H9 (cell line): ENCODE measurements around the gene AJUBA. TPM values are rescaled to one million over a fixed set of nuclear protein-coding genes. Genes with fewer than 3 reads are reported as not detected.

Source experiments
- DNase-seq: peaks from one replicate; pipeline ENCODE4 v3.0.0-alpha.2; 2017
- H2AFZ ChIP-seq: one replicate; pipeline ENCODE4 v1.6.1; 2013; ENCODE audit warnings: mild to moderate bottlenecking, low read length, control low read depth, moderate library complexity
- H2AK5ac ChIP-seq: 2 replicates; pipeline ENCODE4 v1.6.1; 2013; ENCODE audit warnings: low read length, control low read depth, mixed read lengths; ENCODE audit not compliant: insufficient read length
- H2BK120ac ChIP-seq: one replicate; pipeline ENCODE4 v1.6.1; 2013; ENCODE audit warnings: low read depth, mild to moderate bottlenecking, low read length, control low read depth, inconsistent platforms; ENCODE audit not compliant: poor library complexity, severe bottlenecking
- H2BK12ac ChIP-seq: 2 replicates; pipeline ENCODE4 v1.6.1; 2013; ENCODE audit warnings: low read length, control low read depth, mixed read lengths, low read depth; ENCODE audit not compliant: insufficient read length
- H2BK15ac ChIP-seq: 2 replicates; pipeline ENCODE4 v1.6.1; 2013; ENCODE audit warnings: low read depth, low read length, control low read depth
- H2BK20ac ChIP-seq: one replicate; pipeline ENCODE4 v1.6.1; 2013; ENCODE audit warnings: low read depth, mild to moderate bottlenecking, low read length, control low read depth, inconsistent platforms; ENCODE audit not compliant: poor library complexity, severe bottlenecking
- H2BK5ac ChIP-seq: 2 replicates; pipeline ENCODE4 v1.6.1; 2013; ENCODE audit warnings: low read length, control low read depth, mixed read lengths; ENCODE audit not compliant: insufficient read length
- H3K14ac ChIP-seq: 2 replicates; pipeline ENCODE4 v1.6.1; 2013; ENCODE audit warnings: low read length, control low read depth; ENCODE audit not compliant: insufficient read depth
- H3K18ac ChIP-seq: 2 replicates; pipeline ENCODE4 v1.6.1; 2013; ENCODE audit warnings: low read depth, mild to moderate bottlenecking, mixed read lengths, low read length, control low read depth; ENCODE audit not compliant: insufficient read length
- H3K23ac ChIP-seq: 2 replicates; pipeline ENCODE4 v1.6.1; 2013; ENCODE audit warnings: low read length, control low read depth, mixed read lengths, low read depth; ENCODE audit not compliant: insufficient read length
- H3K23me2 ChIP-seq: 2 replicates; pipeline ENCODE4 v1.6.1; 2013; ENCODE audit warnings: low read depth, mild to moderate bottlenecking, mixed read lengths, low read length, control low read depth; ENCODE audit not compliant: insufficient read length, poor library complexity, severe bottlenecking
- H3K27ac ChIP-seq: 2 replicates; pipeline ENCODE4 v1.5.1; 2013; ENCODE audit warnings: low read length, control low read depth, mixed read lengths, low read depth; ENCODE audit not compliant: insufficient read length
- H3K27me3 ChIP-seq: 2 replicates; pipeline ENCODE4 v1.6.1; 2013; ENCODE audit warnings: low read length, control low read depth, inconsistent platforms; ENCODE audit not compliant: insufficient read depth
- H3K4ac ChIP-seq: 2 replicates; pipeline ENCODE4 v1.6.1; 2013; ENCODE audit warnings: low read depth, mild to moderate bottlenecking, control low read depth, inconsistent platforms, low read length, moderate library complexity
- H3K4me1 ChIP-seq: 2 replicates; pipeline ENCODE4 v1.6.1; 2013; ENCODE audit warnings: low read length, control low read depth, inconsistent platforms; ENCODE audit not compliant: insufficient read depth
- H3K4me2 ChIP-seq: 2 replicates; pipeline ENCODE4 v1.6.1; 2013; ENCODE audit warnings: low read length, control low read depth, mixed read lengths; ENCODE audit not compliant: insufficient read length, insufficient read depth
- H3K56ac ChIP-seq: 2 replicates; pipeline ENCODE4 v1.6.1; 2013; ENCODE audit warnings: low read depth, mild to moderate bottlenecking, mixed read lengths, low read length, control low read depth; ENCODE audit not compliant: insufficient read length
- H3K79me1 ChIP-seq: 2 replicates; pipeline ENCODE4 v1.6.1; 2013; ENCODE audit warnings: low read depth, mild to moderate bottlenecking, moderate library complexity, low read length, control low read depth, inconsistent platforms; ENCODE audit not compliant: insufficient read depth, poor library complexity, severe bottlenecking
- H3K79me2 ChIP-seq: 2 replicates; pipeline ENCODE4 v1.6.1; 2013; ENCODE audit warnings: low read length, control low read depth, inconsistent platforms; ENCODE audit not compliant: insufficient read depth
- H3K9ac ChIP-seq: 2 replicates; pipeline ENCODE4 v1.6.1; 2013; ENCODE audit warnings: low read length, control low read depth, mixed read lengths; ENCODE audit not compliant: insufficient read length; ENCODE audit errors: extremely low read depth
- H3K9me3 ChIP-seq: one replicate; pipeline ENCODE4 v1.6.1; 2013; ENCODE audit warnings: low read depth, low read length, inconsistent platforms; ENCODE audit not compliant: control insufficient read depth
- H3T11ph ChIP-seq: one replicate; pipeline ENCODE4 v1.6.1; 2013; ENCODE audit warnings: mild to moderate bottlenecking, low read length, control low read depth, inconsistent platforms
- H4K20me1 ChIP-seq: one replicate; pipeline ENCODE4 v1.6.1; 2013; ENCODE audit not compliant: control insufficient read depth, insufficient read length, insufficient read depth
- H4K5ac ChIP-seq: 2 replicates; pipeline ENCODE4 v1.6.1; 2013; ENCODE audit warnings: low read depth, mild to moderate bottlenecking, mixed read lengths, low read length, control low read depth; ENCODE audit not compliant: insufficient read length
- H4K8ac ChIP-seq: replicated peaks from 2 replicates; pipeline ENCODE4 v1.6.1; 2013; ENCODE audit warnings: low read length, control low read depth, mixed read lengths, low read depth; ENCODE audit not compliant: insufficient read length
- H4K91ac ChIP-seq: 2 replicates; pipeline ENCODE4 v1.6.1; 2013; ENCODE audit warnings: low read depth, mild to moderate bottlenecking, moderate library complexity, mixed read lengths, low read length, control low read depth; ENCODE audit not compliant: insufficient read length
- H3K27ac Mint-ChIP-seq, 3 experiments: 2 replicates in 2 of 3; 3 replicates in 1 of 3; pipeline ENCODE4 v1.8.0; 2020 to 2021; ENCODE audit warnings: mixed read lengths in 3 of 3, mild to moderate bottlenecking in 1 of 3, moderate library complexity in 1 of 3
- H3K27me3 Mint-ChIP-seq: 2 replicates; pipeline ENCODE4 v1.8.0; 2021; ENCODE audit warnings: low read depth, mild to moderate bottlenecking, moderate library complexity, mixed read lengths
- H3K36me3 Mint-ChIP-seq, 3 experiments: 2 replicates in 2 of 3; 3 replicates in 1 of 3; pipeline ENCODE4 v1.8.0; 2020 to 2021; ENCODE audit warnings: low read depth in 3 of 3, mixed read lengths in 3 of 3; ENCODE audit not compliant: insufficient read depth in 1 of 3
- H3K4me1 Mint-ChIP-seq, 2 experiments: 2 replicates each; pipeline ENCODE4 v1.8.0; 2020; ENCODE audit warnings: mixed read lengths in 2 of 2
- H3K4me3 Mint-ChIP-seq, 2 experiments: 2 replicates in 1 of 2; 3 replicates in 1 of 2; pipeline ENCODE4 v1.8.0; 2020 to 2021; ENCODE audit warnings: mild to moderate bottlenecking in 2 of 2, mixed read lengths in 2 of 2, moderate library complexity in 1 of 2
- H3K9me3 Mint-ChIP-seq, 2 experiments: 2 replicates in 1 of 2; 3 replicates in 1 of 2; pipeline ENCODE4 v1.8.0; 2020; ENCODE audit warnings: mild to moderate bottlenecking in 2 of 2, mixed read lengths in 2 of 2, moderate library complexity in 1 of 2
- CTCF ChIP-seq: fragments of 200-600 bp; sonication (generic); conservative IDR thresholded peaks from 3 replicates; pipeline ENCODE4 v1.8.0; 2021; ENCODE audit warnings: antibody characterized with exemption, mild to moderate bottlenecking
- WGBS: extraction: QIAGEN DNeasy Blood & Tissue Kit; methylation state at CpG from one replicate; pipeline ENCODE4 v1.1.7; 2013; ENCODE audit warnings: missing lambda C conversion rate, low lambda C conversion rate, mixed read lengths; ENCODE audit not compliant: insufficient read length; ENCODE audit errors: extremely low coverage; 5-methylcytosine and 5-hydroxymethylcytosine counted together
- total RNA-seq: library from RNA; stranded (reverse); gene quantifications from 2 replicates; pipeline ENCODE4 v1.2.1, GENCODE V29; 2021

Gene AJUBA
- total RNA-seq, 1 experiment from 2014 or later = 44.9 TPM

- H3K4me2 ChIP-seq = no peak overlapping the region
- H3K23me2 ChIP-seq = peaks cover 12% of the 10 kb centered on the region
- peaks cover 3% of the 10 kb centered on the region for H3K4me1 ChIP-seq
- no peak for DNase-seq
- H3K56ac ChIP-seq = no peak overlapping the region
- no peak overlapping the region for H2AFZ ChIP-seq
- no peaks in the 10 kb centered on the region for H3K27me3 ChIP-seq
- H3K9ac ChIP-seq = no peak overlapping the region
- H3K27ac ChIP-seq = no peak overlapping the region
- no peaks in the 10 kb centered on the region for H3K9me3 ChIP-seq
- Mint-ChIP-seq H3K27me3 (no peaks in the 10 kb centered on the region), H3K36me3 (peaks cover 53 to 66% (median 66%) of the 10 kb centered on the region in 3 experiments), H3K27ac (no peak overlapping the region), H3K4me3 (no peak overlapping the region), H3K4me1 (peaks cover 6 to 11% of the 10 kb centered on the region in 2 experiments), H3K9me3 (no peaks in the 10 kb centered on the region)
- no peaks in the 10 kb centered on the region for H4K20me1 ChIP-seq
- no peak overlapping the region for H2BK5ac ChIP-seq
- H3T11ph ChIP-seq = no peak overlapping the region
- H3K14ac ChIP-seq = no peak overlapping the region
- H2BK12ac ChIP-seq = no peak overlapping the region
- no peak overlapping the region for H4K8ac ChIP-seq
- no peak overlapping the region for H2AK5ac ChIP-seq
- no peak overlapping the region for H3K18ac ChIP-seq
- no peak overlapping the region for H4K5ac ChIP-seq
- H3K23ac ChIP-seq = no peak overlapping the region
- no peak for TF ChIP-seq CTCF
- peaks cover 5% of the 10 kb centered on the region for H3K79me2 ChIP-seq
- no peaks in the 10 kb centered on the region for H3K79me1 ChIP-seq
- H3K4ac ChIP-seq = no peak overlapping the region
- H2BK15ac ChIP-seq = no peak overlapping the region
- no peak overlapping the region for H2BK20ac ChIP-seq
- no CpG with 5 or more reads among the region's 8 CpGs for WGBS
- H2BK120ac ChIP-seq = no peak overlapping the region
- H4K91ac ChIP-seq = no peak overlapping the region
Measured at GRCh38 chr14:22925513-22925912, 56.8 kb downstream of the AJUBA start.
